Measurements from ENCODE around the gene DAPK2.
"Not testable (repeated sequence)": the region's sequence is repeated elsewhere in the genome, so short reads cannot be mapped to it uniquely, and the experiment has no call there.

The DAPK2 gene

DNA sequence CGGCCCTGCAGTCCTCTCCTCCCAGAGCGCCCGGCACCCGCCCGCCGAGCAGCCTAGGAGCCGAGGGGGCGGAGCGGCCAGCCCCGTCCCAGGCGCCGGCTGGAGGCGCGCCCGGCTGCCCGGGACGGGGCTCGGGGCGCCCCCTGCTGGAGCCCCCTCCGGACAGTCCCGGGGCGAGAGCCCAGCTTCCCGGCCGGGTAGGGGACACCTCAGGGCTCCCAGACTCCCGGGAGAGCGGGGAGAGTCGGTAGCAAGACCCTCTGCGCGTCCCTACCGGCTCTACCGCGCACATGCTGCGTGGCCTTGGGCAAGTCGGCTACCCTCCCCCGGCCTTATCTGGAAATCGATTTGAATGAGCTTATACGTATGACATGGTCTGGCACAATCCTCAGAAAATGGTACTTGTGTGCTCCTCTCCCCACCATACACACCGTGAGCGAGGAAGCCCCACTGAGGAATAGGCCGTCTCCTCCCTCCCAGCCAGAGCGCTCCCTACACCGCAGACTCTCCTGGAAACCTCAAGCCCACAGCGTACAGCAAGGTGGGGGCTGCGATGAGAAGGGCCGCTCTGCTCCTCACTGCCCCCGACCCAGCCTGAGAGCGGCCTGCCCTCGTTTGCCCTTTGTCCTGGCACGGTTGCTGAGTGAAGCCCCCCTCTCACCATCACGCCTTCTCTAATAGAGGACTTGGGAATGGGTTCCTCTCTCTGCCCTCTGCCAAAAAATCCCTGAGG lies at the start of gene DAPK2:
Gene DAPK2 (minus strand): TSS at position 65 of the 733 bp plus-strand sequence. CDS start 6,224 bp downstream, outside the sequence.
- in situ Hi-C loops (cut with MboI; ENCODE audit: low sequenced_read_pairs), result no loop called here

DNA sequence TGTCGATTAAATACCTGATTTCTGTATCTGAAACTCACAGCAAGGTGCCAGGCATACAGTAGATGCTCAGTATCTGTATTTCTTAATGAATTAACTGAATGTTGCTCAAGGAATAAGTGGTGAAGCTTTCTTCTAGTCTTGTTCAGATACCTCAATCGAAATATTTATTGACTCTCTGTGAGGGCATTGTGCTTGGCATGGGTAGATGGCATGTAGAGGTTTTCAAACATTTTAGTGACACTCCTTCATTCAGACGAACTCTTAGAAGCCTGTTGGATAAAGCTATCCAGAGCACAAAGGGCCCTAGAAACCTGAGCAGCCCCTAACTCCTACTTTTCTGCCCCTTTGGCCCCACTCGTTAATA lies 49.1 kb upstream of the DAPK2 start:
- in situ Hi-C loops (cut with MboI; ENCODE audit: low sequenced_read_pairs), result no loop called here

DNA sequence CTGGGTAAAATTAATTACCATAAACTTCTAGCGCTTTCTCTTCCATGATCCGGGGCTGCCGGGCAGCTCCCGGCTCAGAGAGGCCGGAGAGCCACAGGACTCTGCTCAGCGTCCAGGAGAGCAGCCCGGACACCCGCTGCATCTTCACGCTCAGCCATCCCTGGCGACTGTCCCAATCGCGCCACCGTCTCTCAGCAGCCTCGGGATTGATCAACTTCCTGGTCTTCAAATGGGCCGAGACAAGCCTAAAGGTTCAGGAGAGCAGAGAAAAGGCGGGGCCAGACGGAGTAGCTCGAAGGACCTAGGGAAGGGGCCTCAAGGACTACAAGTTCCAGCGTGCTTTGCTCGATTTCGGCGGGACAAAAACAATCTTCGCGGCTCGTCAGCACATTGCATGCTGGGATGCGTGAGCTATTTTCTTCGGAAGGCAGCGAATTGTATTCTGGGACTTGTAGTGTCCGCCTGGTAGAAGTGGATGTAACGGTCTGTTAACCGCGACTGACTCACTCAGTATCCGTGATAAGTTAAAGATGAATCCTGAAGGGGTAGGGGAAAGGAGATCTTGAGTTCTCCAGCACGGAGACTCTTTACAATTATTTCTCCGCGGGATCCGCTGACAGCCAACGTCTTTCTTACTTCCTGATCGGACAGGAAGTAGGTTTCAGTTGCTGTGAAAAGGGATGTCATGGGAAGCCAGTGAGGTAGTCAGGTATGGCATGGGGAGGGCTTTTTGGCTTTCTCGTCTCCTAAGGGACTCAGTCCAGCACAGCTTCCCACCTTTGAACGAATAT lies 47.5 kb upstream of the DAPK2 start, which contains the start of gene CIAO2A:
Gene CIAO2A (minus strand): TSS at position 212 of the 791 bp plus-strand sequence. CDS start 70 bp downstream, at position 142.
- in situ Hi-C loops (cut with MboI; ENCODE audit: low sequenced_read_pairs), result no loop called here

DNA sequence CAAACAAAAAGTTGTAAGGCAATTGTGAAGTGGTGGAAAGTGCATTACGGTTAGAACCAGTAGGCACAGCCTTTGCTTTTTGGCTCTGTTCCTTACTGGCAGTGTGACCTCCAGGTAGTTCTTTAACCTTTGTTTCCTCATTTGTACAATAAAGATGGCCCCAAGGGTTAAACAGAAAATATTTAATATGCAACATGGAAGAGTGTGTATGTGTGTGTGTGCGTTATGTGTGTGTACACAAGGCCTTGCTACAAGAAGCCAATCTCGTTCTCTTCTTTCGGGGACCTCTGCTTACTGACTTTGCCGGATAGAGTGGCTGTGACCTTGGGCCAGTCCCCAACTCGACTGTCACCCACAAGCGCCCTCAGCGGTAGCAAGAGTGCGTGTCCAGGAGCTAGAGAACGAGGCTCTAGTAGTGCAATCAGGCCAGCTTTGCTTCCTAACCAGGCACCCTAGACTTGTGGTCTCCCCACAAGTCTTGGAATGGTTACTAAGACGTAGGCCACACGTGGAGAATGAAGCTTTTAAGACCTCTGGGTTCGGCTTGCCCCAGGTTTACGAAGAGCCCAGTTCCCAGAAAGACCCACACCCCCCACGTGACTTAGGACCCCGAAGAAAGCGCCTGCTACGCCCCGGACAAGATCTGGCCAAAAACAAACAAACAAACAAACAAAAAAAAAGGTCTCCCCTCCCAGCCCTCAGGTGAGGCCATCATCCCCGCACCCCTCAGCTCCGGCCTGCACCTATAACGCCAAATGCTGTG lies 46.8 kb upstream of the DAPK2 start:
- in situ Hi-C loops (cut with MboI; ENCODE audit: low sequenced_read_pairs), result no loop called here

DNA sequence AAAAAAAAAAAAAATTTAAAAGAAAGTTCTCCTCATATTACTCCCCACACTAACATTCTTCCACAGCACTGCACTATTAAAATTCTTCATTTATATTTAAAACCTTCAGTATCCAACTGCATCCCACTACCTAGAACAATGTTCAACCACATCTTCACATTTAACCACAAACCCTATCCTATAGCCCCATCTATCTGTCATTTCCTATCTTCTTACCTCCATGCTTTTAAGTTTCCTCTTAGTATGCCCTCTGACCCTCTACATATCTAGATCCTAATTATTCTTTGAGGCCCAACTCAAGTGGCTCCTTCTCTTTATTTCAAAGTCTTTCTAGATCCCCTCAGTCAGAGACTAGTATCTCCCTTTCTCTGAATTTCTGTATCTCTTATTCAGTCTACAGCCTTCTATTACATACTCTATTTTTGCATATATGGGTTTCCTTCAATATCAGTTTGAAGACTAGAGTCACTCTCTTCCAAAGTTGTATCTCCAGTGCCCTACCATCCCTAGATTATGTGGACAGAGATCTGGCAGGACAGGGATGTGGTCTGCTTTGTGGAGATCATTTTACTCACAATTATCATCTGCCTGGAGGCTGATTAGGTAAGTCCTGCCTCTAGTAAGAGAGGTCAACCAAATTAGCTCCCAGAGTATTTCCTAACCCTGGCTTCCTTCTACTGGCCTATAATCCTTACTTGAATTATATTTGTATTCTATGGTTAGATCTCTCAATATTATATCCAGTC lies 46.0 kb upstream of the DAPK2 start:
- in situ Hi-C loops (cut with MboI; ENCODE audit: low sequenced_read_pairs), result no loop called here

DNA sequence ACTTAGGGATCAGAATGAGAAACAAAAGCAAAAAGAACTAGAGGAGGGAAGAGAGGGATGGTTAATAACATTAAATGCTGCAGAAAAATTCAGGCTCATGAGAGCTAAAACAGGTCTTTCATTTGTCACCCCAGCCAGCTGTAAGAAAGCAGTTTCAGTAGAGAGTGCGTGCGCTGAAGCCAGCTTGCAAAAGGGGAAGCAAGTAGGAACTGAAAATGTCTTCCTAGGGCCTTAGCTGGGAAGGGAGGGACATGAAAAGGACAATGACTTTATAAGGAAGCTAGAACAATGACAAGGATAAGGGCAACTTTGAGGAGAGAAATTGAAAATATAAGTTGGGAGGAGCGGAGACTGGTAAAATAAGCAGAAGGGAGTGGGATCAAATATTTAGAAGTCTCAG lies 44.2 kb upstream of the DAPK2 start:
- in situ Hi-C loops (cut with MboI; ENCODE audit: low sequenced_read_pairs), result no loop called here

DNA sequence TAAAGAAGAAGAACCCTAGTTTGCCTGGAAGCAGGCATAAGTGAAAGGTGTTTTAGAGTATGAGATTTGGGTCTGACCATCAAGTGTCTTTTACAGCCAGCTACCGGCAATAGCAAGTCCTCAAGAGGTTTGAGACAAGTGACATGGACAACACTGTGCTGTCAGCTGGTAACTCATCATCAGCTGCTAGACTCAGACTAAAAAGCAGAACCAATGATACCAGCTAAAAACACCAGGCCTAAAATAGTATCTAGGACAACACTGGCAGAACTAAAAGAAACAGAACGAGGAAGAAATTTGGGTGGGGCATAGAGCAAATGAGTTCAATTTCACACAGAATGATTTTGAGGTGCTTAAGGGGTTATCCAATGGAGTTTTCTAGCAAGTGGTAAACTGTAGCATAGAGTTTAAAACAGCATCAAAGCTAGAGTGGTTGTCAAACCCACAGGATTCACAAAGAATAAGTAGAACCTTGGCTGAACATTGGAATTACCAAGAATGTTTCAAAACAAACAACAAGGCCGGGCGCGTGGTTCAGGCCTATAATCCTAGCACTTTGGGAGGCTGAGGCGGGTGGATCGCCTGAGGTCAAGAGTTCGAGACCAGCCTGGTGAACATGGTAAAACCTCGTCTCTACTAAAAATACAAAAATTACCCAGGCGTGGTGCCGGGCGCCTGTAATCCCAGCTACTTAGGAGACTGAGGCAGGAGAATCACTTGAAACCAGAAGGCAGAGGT lies 43.4 kb upstream of the DAPK2 start:
- in situ Hi-C loops (cut with MboI; ENCODE audit: low sequenced_read_pairs), result no loop called here

DNA sequence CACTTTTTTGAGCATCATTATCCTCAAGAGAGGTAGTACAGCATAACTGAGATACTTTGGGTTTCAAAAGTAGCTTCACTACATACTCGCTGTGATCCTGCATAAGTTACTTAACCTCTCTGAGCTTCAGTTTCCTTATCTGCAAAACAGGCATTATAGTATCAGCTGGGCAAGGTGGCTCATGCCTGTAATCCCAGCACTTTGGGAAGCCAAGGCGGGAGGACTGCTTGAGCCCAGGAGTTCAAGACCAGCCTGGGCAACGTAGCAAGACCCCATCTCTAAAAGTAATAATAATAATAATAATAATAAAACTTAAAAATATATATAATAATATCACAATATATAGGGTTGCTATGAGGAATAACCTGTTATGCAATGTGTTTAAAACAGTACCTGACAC lies 36.5 kb upstream of the DAPK2 start:
- in situ Hi-C loops (cut with MboI; ENCODE audit: low sequenced_read_pairs), result no loop called here

DNA sequence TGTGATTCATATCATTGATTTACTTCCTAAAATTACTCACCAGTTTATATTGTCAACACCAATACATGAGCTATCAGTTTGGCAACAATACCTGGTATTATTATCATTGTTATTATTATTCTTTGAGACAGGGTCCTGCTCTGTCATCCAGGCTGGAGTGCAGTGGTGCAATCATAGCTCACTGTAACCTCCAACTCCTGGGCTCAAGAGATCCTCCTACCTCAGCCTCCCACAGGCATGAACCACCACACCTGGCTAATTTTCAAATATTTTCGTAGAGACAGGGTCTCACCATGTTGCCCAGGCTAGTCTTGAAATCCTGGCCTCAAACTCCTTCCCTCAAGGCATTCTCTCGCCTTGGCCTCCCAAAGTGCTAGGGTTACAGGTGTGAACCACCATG lies 27.2 kb upstream of the DAPK2 start:
- in situ Hi-C loops (cut with MboI; ENCODE audit: low sequenced_read_pairs), result not testable (repeated sequence)

DNA sequence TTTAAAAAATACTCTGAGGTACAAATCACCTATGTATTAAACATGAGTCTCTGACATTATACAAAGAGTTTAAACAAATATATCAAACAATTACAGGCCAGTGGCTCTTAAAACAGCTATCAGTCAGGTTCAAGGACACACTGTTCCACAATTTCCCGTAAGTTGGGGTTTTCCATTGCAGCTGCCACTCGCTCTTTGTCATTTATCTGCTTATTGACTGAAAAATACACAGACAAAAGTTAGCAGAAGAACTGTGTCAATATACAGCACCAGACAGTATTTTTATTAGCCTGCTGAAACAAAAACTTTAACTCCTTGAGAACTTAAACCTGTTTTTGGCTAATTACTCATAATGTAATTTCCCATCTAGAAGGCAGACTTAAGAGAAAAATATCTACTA lies 26.5 kb upstream of the DAPK2 start:
- in situ Hi-C loops (cut with MboI; ENCODE audit: low sequenced_read_pairs), result no loop called here

DNA sequence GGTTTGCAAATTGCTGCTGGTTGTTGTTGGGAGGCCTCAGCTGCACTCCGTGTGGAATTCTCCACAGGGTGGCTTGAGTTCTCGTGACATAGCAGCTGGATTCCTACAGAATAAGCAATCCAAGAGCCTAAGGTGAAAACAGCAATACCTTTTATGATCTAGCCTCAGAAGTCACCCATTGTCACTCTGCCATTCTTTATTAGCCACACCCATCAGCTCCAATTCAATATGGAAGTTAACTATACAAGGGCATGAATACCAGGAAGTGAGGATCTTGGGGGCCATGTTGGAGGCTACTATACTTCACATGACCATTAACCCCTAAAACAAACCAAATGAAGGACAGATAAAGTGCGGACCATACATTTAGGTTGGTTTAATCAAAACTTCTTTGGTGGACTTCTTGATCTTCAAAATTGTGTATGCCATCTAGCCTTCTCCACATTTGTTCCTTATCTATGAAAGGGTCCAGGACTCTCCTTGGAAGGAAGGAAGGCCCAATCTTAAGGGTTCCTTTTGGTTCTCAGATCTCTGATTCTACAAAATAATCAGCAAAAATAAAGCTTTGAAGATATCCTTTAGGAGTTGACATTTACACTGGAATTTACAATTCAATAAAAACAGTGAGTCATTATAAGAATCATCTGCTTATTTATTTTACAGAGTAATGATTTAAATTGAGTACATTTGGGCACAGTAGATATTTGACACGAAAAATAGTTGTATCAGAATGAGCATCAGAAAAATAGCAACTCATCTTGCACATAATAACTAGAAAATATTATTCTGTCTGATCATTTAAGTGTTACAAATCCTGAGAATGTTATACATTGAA lies 25.9 kb upstream of the DAPK2 start:
- in situ Hi-C loops (cut with MboI; ENCODE audit: low sequenced_read_pairs), result no loop called here

DNA sequence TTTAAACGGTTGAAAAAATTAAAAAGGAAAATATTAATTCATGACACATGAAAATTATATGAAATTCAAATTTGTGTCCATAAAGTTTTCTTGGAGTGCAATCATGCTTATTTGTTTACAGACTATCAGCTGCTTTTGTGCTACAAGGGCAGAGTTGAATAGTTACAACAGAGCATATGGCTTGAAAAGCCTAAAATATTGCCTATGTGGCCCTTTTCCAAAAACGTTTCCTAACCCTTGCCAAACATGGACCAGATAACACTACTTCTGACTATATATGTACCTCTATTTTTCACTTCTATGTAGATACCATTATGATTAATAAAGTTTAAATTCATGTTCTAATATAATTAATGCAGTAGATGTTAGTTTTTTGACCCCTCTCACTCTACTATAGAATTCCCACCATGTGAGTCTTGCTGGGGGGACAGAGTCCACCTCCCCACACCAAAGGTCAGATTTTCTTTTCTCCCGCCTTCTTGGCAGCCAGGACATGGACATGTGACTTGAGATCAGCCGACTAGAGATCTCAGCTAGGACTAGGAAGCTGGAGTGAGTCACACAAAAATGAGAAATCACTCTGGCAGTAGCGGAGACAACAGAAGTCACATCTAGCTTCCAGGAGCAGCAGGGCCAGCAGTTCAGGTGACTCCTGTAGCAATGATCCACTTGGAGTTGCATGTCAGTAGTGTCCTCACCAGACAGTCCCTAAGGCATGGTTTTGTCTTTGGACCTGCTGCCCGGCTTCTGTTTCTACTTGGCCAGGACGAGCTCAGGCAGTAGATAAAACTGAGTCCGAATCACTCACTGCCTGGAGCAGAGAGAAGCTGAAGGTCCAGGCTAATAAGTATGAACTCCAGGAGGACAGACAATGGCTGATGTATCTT lies 24.9 kb upstream of the DAPK2 start:
- in situ Hi-C loops (cut with MboI; ENCODE audit: low sequenced_read_pairs), result no loop called here

DNA sequence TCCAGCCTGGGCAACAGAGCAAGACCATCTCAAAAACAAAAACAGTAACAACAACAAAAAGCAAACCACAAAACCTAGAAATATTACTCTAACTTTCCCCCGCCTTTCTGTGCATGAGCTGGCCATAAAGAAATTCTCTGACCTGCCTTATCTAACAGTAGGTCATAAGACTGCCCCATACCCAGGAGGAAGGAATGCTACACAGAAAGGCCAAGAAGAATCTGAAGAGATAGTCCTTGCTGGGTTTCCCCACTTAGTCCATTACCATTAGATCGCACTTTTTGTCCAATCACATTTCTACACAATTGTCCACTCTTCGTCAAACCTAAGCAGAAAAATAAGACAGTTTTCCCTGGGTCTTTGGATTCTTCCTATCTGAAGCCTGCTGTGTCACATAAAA lies 23.8 kb upstream of the DAPK2 start:
- in situ Hi-C loops (cut with MboI; ENCODE audit: low sequenced_read_pairs), result no loop called here

DNA sequence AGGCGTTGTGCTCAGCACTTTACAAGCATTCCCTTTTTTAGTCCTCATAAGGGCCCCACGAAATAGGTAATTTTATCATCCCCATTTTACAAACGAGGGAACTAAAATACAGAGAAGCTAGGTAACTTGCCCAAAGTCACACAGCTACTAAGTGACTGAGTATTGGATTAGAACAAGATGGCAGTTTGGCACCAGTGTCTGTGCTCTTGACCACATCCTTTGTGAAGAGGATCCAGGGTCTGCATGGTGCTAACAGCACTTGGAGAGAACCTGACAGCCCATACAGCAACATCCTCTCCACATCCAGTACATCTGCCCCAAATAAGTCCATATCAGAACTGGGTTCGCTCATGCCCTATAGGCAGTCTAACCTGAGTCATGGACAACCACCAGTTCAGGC lies 21.8 kb upstream of the DAPK2 start:
- in situ Hi-C loops (cut with MboI; ENCODE audit: low sequenced_read_pairs), result loop anchor here (10.0 kb wide), 1 partner anchor 313 kb away; no protein-coding TSS in a partner anchor

DNA sequence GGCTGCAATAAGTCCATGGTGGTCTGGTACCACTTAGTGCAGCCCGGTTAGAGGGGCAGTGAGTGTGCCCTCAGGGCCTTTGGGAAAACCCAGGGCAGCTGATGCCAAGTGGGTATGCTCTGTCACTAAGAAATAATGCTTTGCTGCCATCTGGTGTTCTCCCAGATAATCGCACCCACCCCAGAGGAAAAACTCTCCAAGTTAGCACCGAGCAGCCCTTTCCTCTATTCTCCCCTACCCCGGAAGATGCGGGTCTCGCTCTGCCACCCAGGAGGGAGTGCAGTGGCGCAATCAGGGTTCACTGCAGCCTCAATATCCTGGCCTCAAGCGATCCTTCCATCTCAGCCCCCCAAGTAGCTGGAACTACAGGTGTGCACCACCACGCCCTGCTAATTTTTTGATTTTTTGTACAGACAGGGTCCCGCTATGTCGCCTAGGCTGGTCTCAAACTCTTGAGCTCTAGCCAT lies 21.3 kb upstream of the DAPK2 start:
- in situ Hi-C loops (cut with MboI; ENCODE audit: low sequenced_read_pairs), result loop anchor here (10.0 kb wide), 1 partner anchor 313 kb away; no protein-coding TSS in a partner anchor

DNA sequence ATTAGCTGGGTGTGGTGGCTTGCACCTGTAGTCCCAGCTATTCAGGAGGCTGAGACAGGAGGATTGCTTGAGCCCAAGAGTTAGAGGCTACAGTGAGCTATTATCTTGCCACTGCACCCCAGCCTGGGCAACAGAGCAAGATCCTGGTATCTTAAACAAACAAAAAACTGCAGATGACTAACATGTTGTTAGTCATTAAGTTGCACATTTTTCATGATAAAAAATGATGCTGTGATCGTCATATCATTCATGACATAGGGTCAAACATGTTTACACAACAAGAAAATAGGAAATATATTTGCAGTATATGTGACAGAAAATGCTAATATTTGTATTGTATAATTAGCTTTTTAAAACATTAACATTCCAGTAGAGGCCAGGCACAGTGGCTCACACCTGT lies 20.2 kb upstream of the DAPK2 start:
- in situ Hi-C loops (cut with MboI; ENCODE audit: low sequenced_read_pairs), result loop anchor here (10.0 kb wide), 1 partner anchor 312 kb away; no protein-coding TSS in a partner anchor

DNA sequence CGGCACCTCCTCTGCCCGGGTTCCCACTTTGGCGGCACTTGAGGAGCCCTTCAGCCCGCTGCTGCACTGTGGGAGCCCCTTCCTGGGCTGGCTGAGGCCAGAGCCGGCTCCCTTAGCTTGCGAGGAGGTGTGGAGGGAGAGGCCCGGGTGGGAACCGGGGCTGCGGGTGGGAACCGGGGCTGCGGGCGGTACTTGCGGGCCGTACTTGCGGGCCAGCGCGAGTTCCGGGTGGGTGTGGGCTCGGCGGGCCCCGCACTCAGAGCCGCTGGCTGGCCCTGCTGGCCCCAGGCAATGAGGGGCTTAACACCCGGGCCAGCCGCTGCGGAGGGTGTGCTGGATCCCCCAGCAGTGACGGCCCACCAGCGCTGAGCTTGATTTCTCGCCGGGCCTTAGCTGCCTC lies 14.4 kb upstream of the DAPK2 start:
- in situ Hi-C loops (cut with MboI; ENCODE audit: low sequenced_read_pairs), result loop anchor here (10.0 kb wide), 1 partner anchor 306 kb away; no protein-coding TSS in a partner anchor

DNA sequence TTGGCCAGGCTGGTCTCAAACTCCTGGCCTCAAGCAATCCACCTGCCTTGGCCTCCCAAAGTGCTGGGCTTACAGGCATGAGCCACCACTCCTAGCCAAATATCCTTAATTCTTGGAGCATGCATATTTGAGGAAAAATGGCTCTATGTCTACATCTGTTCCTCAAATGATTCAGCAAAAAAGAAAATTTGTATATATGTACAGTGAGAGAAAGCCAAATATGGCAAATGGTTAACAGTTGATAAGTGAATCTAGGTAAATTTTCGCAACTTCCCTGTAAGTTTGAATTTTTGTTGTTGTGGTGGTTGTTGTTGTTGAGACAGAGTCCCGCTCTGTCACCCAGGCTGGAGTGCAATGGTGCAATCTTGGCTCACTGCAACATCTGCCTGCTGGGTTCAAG lies 12.8 kb upstream of the DAPK2 start:
- in situ Hi-C loops (cut with MboI; ENCODE audit: low sequenced_read_pairs), result not testable (repeated sequence)
